Transverse colon (tissue), 4 donors: Measurements from ENCODE around the gene UGT1A10. TPM values are rescaled to one million over a fixed set of nuclear protein-coding genes. Genes with fewer than 3 reads are reported as not detected.

Source experiments
- DNase-seq: peaks from one replicate; pipeline ENCODE4 v3.0.0-alpha.2; 2019
- H3K27ac ChIP-seq, 4 donors: fragments of 200-600 bp; sonication (generic); 2 replicates each; pipeline ENCODE4 v1.5.1; 2016 to 2018; ENCODE audit warnings: inconsistent platforms in 4 of 4
- H3K27me3 ChIP-seq: fragments of 200-600 bp; sonication (generic); 2 replicates; pipeline ENCODE4 v1.5.1; 2017; ENCODE audit warnings: inconsistent platforms
- H3K36me3 ChIP-seq, 4 donors: fragments of 200-600 bp; sonication (generic); 2 replicates each; pipeline ENCODE4 v1.5.1; 2017 to 2019; ENCODE audit warnings: inconsistent platforms in 4 of 4
- H3K4me1 ChIP-seq, 4 donors: fragments of 200-600 bp; sonication (generic); 2 replicates each; pipeline ENCODE4 v1.5.1; 2017 to 2020; ENCODE audit warnings: inconsistent platforms in 4 of 4
- H3K4me3 ChIP-seq, 4 donors: fragments of 200-600 bp; sonication (generic); 1 replicate in 1 of 4; 2 replicates in 3 of 4; pipeline versions ENCODE4 v1.5.1 to v1.6.1; 2017 to 2019; ENCODE audit warnings: inconsistent platforms in 4 of 4
- H3K9me3 ChIP-seq, 2 donors: fragments of 200-600 bp; sonication (generic); 2 replicates each; pipeline ENCODE4 v1.5.1; 2017 to 2019; ENCODE audit warnings: inconsistent platforms in 2 of 2
- EP300 ChIP-seq: sonication (generic); formaldehyde crosslinking; IDR thresholded peaks from one replicate; pipeline ENCODE4 v1.6.1; 2017; ENCODE audit warnings: antibody characterized with exemption, low read depth
- POLR2A ChIP-seq: fragments of 450-650 bp; IDR thresholded peaks from one replicate; pipeline ENCODE4 v1.6.1; 2016; ENCODE audit warnings: antibody characterized with exemption, mild to moderate bottlenecking, moderate library complexity
- POLR2AphosphoS5 ChIP-seq, 3 donors: sonication (generic); formaldehyde crosslinking; IDR thresholded peaks; one replicate each; pipeline ENCODE4 v1.6.1; 2016; ENCODE audit warnings: antibody characterized with exemption in 3 of 3
- WGBS, 2 donors: methylation state at CpG; one replicate each; pipeline ENCODE4 v1.1.5; 2018; ENCODE audit warnings: low coverage in 1 of 2; 5-methylcytosine and 5-hydroxymethylcytosine counted together
- in situ Hi-C, 4 donors: fragments of 200-750 bp; cut with MboI; loops; one replicate each; pipeline versions ENCODE4 v1.15.0 to v1.15.1; 2017; ENCODE audit warnings: low sequenced_read_pairs in 3 of 4, low pct_ligation_motif_present in 1 of 4, low pct_unique_long_range_greater_than_20kb in 1 of 4
- intact Hi-C: fragments of 100-400 bp; cut with DNase I; formaldehyde crosslinking; loops from one replicate; pipeline ENCODE4 v1.15.1; 2023; ENCODE audit warnings: low total_unique reads
- total RNA-seq, 4 donors: library from RNA; depleted of rRNA; stranded (reverse); fragments of >200 nt; gene quantifications; one replicate each; pipeline ENCODE4 v1.1.0, GENCODE V29; 2016
- TF ChIP-seq, protein P1 (sequence below), 5 experiments: fragments of 200-600 bp in 3 of 5; fragments of 450-650 bp in 2 of 5; sonication (generic) in 3 of 5; IDR thresholded peaks; 1 replicate in 2 of 5; 2 replicates in 3 of 5; pipeline ENCODE4 v1.5.1; 2016 to 2017; ENCODE audit warnings: antibody characterized with exemption in 5 of 5, inconsistent platforms in 3 of 5, mild to moderate bottlenecking in 2 of 5, moderate library complexity in 1 of 5

The UGT1A10 gene
- total RNA-seq, 4 donors from 2014 or later: 54.2 to 87.5 (median 54.9) TPM

DNA sequence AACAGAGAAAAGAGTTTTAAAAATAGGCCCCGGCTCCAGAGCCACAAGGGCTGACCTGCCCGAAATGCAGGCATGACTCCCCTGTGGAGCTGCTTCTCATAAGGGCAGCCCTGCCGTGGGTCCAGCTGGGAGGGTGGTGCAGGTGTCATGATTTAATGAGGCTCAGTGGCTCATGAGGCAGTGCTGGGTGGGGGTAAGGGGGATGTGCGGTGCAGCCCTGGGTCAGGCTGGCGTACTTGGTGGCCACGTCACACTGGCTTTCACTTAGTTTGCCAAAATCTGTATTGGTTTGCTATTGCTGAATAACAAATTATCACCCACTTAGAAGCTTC, 184.5 kb downstream of the UGT1A10 start:
- H3K27me3 ChIP-seq: no peaks in the 10 kb centered on the region
- intact Hi-C loops: no loop called here
- H3K36me3 ChIP-seq: no peaks in the 10 kb centered on the region
- H3K4me1 ChIP-seq: no peaks in the 10 kb centered on the region
- TF ChIP-seq, protein P1, sequence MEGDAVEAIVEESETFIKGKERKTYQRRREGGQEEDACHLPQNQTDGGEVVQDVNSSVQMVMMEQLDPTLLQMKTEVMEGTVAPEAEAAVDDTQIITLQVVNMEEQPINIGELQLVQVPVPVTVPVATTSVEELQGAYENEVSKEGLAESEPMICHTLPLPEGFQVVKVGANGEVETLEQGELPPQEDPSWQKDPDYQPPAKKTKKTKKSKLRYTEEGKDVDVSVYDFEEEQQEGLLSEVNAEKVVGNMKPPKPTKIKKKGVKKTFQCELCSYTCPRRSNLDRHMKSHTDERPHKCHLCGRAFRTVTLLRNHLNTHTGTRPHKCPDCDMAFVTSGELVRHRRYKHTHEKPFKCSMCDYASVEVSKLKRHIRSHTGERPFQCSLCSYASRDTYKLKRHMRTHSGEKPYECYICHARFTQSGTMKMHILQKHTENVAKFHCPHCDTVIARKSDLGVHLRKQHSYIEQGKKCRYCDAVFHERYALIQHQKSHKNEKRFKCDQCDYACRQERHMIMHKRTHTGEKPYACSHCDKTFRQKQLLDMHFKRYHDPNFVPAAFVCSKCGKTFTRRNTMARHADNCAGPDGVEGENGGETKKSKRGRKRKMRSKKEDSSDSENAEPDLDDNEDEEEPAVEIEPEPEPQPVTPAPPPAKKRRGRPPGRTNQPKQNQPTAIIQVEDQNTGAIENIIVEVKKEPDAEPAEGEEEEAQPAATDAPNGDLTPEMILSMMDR (IDR thresholded peaks at IDR 0.05): no peak
- TF ChIP-seq POLR2A (no peak), POLR2AphosphoS5 (IDR thresholded peaks at IDR 0.05) (no peak), EP300 (no peak)
- DNase-seq: peak; percentile 3
- no peak overlapping the region for H3K4me3 ChIP-seq
- no peak overlapping the region for H3K27ac ChIP-seq
- in situ Hi-C loops: no loop called here
- WGBS, 2 donors: 88% methylated on average over 6 of the region's 6 CpGs; no CpG with 5 or more reads in 1 of the 2 donors
- H3K9me3 ChIP-seq: no peaks in the 10 kb centered on the region

DNA sequence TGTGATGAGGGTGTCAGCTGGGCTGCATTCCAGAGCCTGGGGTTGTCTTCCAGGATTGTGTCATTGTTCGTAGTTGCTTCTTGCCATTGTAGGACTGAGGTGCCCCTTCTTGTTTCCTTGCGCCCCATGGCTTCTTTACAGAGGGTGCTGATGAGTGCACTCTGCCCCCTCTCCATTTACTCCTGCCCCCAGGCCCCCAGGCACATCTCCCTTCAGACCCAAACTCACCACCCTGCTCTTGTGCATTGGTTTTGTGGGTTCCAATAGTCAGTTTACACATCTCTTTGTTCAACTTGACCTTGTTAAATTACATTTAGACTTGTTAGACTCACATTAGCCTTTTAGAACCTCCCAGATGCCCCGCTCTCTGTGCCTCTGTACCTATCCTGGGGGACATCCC, 184.9 kb downstream of the UGT1A10 start:
- 91 to 100% methylated on average over 2 to 3 of the region's 3 CpGs for WGBS, 2 donors
- intact Hi-C loops: no loop called here
- H3K27me3 ChIP-seq: no peaks in the 10 kb centered on the region
- in situ Hi-C loops: no loop called here
- peaks cover 0 to 1% of the 10 kb centered on the region in 2 donors for H3K9me3 ChIP-seq
- DNase-seq: no peak
- TF ChIP-seq EP300 (no peak), POLR2AphosphoS5 (IDR thresholded peaks at IDR 0.05) (no peak)
- TF ChIP-seq, protein P1 (IDR thresholded peaks at IDR 0.05): no peak
- no peaks in the 10 kb centered on the region for H3K36me3 ChIP-seq
- H3K27ac ChIP-seq: no peak overlapping the region
- no peak overlapping the region for H3K4me3 ChIP-seq
- H3K4me1 ChIP-seq: no peaks in the 10 kb centered on the region

- no peaks in the 10 kb centered on the region for H3K36me3 ChIP-seq
- H3K4me1 ChIP-seq: no peaks in the 10 kb centered on the region
- WGBS, 2 donors: 83 to 92% methylated on average over 2 to 8 of the region's 8 CpGs
- in situ Hi-C loops (no loop called here), intact Hi-C loops (no loop called here)
- no peak overlapping the region for H3K4me3 ChIP-seq
- TF ChIP-seq POLR2A: no peak
- no peak for TF ChIP-seq EP300
- no peak for TF ChIP-seq POLR2AphosphoS5 (IDR thresholded peaks at IDR 0.05)
- TF ChIP-seq, protein P1 (IDR thresholded peaks at IDR 0.05): no peak
- peaks cover 0 to 3% of the 10 kb centered on the region in 2 donors for H3K9me3 ChIP-seq
- no peak overlapping the region for H3K27ac ChIP-seq
- no peaks in the 10 kb centered on the region for H3K27me3 ChIP-seq
- DNase-seq: no peak
Observed at GRCh38 chr2:233821709-233822100, 185.5 kb downstream of the UGT1A10 start.

DNA sequence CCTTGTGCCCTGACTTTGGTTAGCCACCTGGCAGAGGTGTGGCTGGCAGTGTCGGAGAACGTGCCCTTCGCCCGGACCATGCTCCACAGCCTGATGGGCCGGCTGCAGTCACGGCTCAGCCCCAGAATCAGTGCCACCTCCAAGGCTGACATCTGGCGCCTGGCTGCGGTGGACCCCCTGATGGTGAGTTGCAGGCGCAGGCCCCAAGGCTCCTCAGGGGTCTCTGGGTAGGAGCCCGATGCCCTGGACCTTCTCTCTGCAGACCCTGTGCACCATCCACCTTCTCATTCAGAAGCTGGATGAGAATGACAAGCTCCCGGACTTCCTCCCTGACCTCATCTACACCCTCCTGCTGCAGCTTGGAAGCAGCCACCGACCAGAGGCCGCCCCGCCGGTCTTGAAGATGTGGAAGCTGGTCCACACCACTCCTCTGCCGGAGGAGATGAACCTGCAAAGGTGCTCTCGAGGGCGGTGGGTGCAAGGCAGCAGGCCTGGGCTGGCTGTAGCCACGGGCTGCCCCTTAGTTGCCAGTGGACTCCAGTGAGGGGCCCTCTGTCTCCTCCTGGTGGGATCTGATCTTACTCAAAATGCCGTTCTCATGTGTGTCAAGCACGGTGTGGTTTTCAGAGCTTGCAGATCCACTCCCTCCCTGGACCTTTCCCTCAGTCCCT, 186.0 kb downstream of the UGT1A10 start:
- H3K36me3 ChIP-seq: no peaks in the 10 kb centered on the region
- no peaks in the 10 kb centered on the region for H3K4me1 ChIP-seq
- H3K4me3 ChIP-seq: no peak overlapping the region
- peak; percentile 3 for DNase-seq
- H3K27me3 ChIP-seq: no peaks in the 10 kb centered on the region
- no peak for TF ChIP-seq EP300
- TF ChIP-seq POLR2A: no peak
- TF ChIP-seq, protein P1 (IDR thresholded peaks at IDR 0.05): no peak
- TF ChIP-seq POLR2AphosphoS5 (IDR thresholded peaks at IDR 0.05): no peak
- intact Hi-C loops: no loop called here
- H3K9me3 ChIP-seq: peaks cover 0 to 3% of the 10 kb centered on the region in 2 donors
- H3K27ac ChIP-seq: no peak overlapping the region
- 84% methylated on average over 18 of the region's 21 CpGs; no CpG with 5 or more reads in 1 of the 2 donors for WGBS, 2 donors
- in situ Hi-C loops: no loop called here

Other genes starting within 250 kb of the UGT1A10 start
- gene USP40, start 69.7 kb upstream of the UGT1A10 start, total RNA-seq: 100 to 1,000 TPM in 1 of 4 donors, 10 to 100 TPM in 3; 30.7 to 113 (median 41.3) TPM
- 10 to 100 TPM in 2 of 4 donors, 1 to 10 TPM in 2; 1.1 to 15.1 (median 9.4) TPM for gene UGT1A8, start 18.8 kb upstream of the UGT1A10 start, total RNA-seq
- 10 to 100 TPM in 3 of 4 donors, 1 to 10 TPM in 1; 4.6 to 18.7 (median 10.5) TPM for gene UGT1A9, start 35.5 kb downstream of the UGT1A10 start, total RNA-seq
- 10 to 100 TPM in 3 of 4 donors, 1 to 10 TPM in 1; 3.4 to 55.3 (median 18.2) TPM for gene UGT1A7, start 45.5 kb downstream of the UGT1A10 start, total RNA-seq
- gene UGT1A6, start 56.4 kb downstream of the UGT1A10 start, total RNA-seq: 10 to 100 TPM; 13.5 to 40.2 (median 18.1) TPM
- gene UGT1A5, start 76.5 kb downstream of the UGT1A10 start, total RNA-seq: 10 to 100 TPM in 2 of 4 donors, 1 to 10 TPM in 2; 3.2 to 18.3 (median 7.9) TPM
- gene UGT1A4, start 82.3 kb downstream of the UGT1A10 start, total RNA-seq: 1 to 10 TPM; 2.0 to 9.0 (median 4.9) TPM
- gene UGT1A3, start 92.6 kb downstream of the UGT1A10 start, total RNA-seq: 1 to 10 TPM in 3 of 4 donors, not detected in 1; 2.6 to 3.2 (median 2.6) TPM
- 10 to 100 TPM in 1 of 4 donors, 1 to 10 TPM in 3; 4.4 to 11.3 (median 6.9) TPM for gene UGT1A1, start 123.8 kb downstream of the UGT1A10 start, total RNA-seq
- under 1 TPM in 1 of 4 donors, not detected in 3; 0.14 TPM for gene MROH2A, start 141.9 kb downstream of the UGT1A10 start, total RNA-seq
- gene HJURP, start 218.1 kb downstream of the UGT1A10 start, total RNA-seq: 10 to 100 TPM in 1 of 4 donors, 1 to 10 TPM in 2, not detected in 1; 1.9 to 29.5 (median 2.1) TPM